Endothelial cell of umbilical vein (primary cell): ENCODE measurements around the gene CRLF1. TPM values are rescaled to one million over a fixed set of nuclear protein-coding genes. Genes with fewer than 3 reads are reported as not detected.

ENCODE experiments used
- BruUV-seq: library from RNA; stranded (reverse); fragments of 400-500 nt; replicated peaks from 2 replicates; lab custom pipeline; 2021; lab: Mats Ljungman, UMichigan
- CTCF ChIA-PET: fragments of 300-600, 350-600 bp; sonication (Branson Sonifier 250); formaldehyde crosslinking; loops from one replicate; lab custom pipeline; 2021; ENCODE audit warnings: antibody characterized with exemption, inconsistent platforms; lab: Charles Lee
- POLR2A ChIA-PET: fragments of 300-600, 350-600 bp; sonication (Branson Sonifier 250); formaldehyde crosslinking; loops from one replicate; lab custom pipeline; 2021; ENCODE audit warnings: antibody characterized with exemption, inconsistent platforms; lab: Charles Lee
- DNase-seq: peaks from one replicate; pipeline ENCODE4 v3.0.0-alpha.2; 2011; ENCODE audit warnings: low read depth, low spot score
- FAIRE-seq: peaks from 2 replicates; lab custom pipeline; 2011; peaks lifted over from hg19 to GRCh38; lab: Jason Lieb, UNC
- H2AFZ ChIP-seq: 2 replicates; pipeline ENCODE4 v1.6.0; 2012; ENCODE audit warnings: low read depth, low read length, control low read depth, inconsistent platforms
- H3K27ac ChIP-seq: 2 replicates; pipeline ENCODE4 v1.5.1; 2011; ENCODE audit warnings: low read depth, mild to moderate bottlenecking, control low read depth, low read length, moderate library complexity; ENCODE audit not compliant: insufficient read depth
- H3K27me3 ChIP-seq, 2 experiments: 2 replicates each; pipeline versions ENCODE4 v1.6.0 to v1.6.1; 2011; ENCODE audit warnings: low read length in 2 of 2, mixed read lengths in 1 of 2; ENCODE audit not compliant: control insufficient read depth in 2 of 2, insufficient read depth in 2 of 2
- H3K36me3 ChIP-seq, 2 experiments: 2 replicates in 1 of 2; 3 replicates in 1 of 2; pipeline ENCODE4 v1.5.1; 2011; ENCODE audit warnings: low read length in 2 of 2, mild to moderate bottlenecking in 1 of 2, moderate library complexity in 1 of 2; ENCODE audit not compliant: control insufficient read depth in 2 of 2, insufficient read depth in 2 of 2; ENCODE audit errors: extremely low read depth in 1 of 2
- H3K4me1 ChIP-seq: 3 replicates; pipeline ENCODE4 v1.5.1; 2011; ENCODE audit warnings: mild to moderate bottlenecking, low read length; ENCODE audit not compliant: control insufficient read depth, insufficient read depth; ENCODE audit errors: extremely low read depth
- H3K4me2 ChIP-seq: 2 replicates; pipeline ENCODE4 v1.6.1; 2011; ENCODE audit warnings: low read length, control low read depth, mixed read lengths; ENCODE audit not compliant: insufficient read depth
- H3K4me3 ChIP-seq, 3 experiments: fragments of 200-600 bp in 1 of 3; sonication (generic), shearing (Covaris generic) in 1 of 3; replicated peaks in 1 of 3; 2 replicates each; pipeline ENCODE4 v1.5.1; 2011 to 2016; ENCODE audit warnings: control low read depth in 3 of 3, low read length in 3 of 3, mild to moderate bottlenecking in 2 of 3, inconsistent platforms in 1 of 3, low read depth in 1 of 3, moderate library complexity in 1 of 3; ENCODE audit not compliant: insufficient read depth in 1 of 3
- H3K79me2 ChIP-seq: 2 replicates; pipeline ENCODE4 v1.6.0; 2012; ENCODE audit warnings: low read length, inconsistent platforms; ENCODE audit not compliant: control insufficient read depth, insufficient read depth
- H3K9ac ChIP-seq: replicated peaks from 2 replicates; pipeline ENCODE3; 2011; ENCODE audit warnings: low read length, control low read depth; ENCODE audit not compliant: insufficient read depth; ENCODE audit errors: extremely low read depth
- H3K9me1 ChIP-seq: replicated peaks from 3 replicates; pipeline ENCODE4 v1.6.0; 2011; ENCODE audit warnings: mild to moderate bottlenecking, low read length; ENCODE audit not compliant: control insufficient read depth, insufficient read depth; ENCODE audit errors: extremely low read depth
- H3K9me3 ChIP-seq: replicated peaks from 2 replicates; pipeline ENCODE4 v1.5.1; 2012; ENCODE audit warnings: low read length, inconsistent platforms; ENCODE audit not compliant: control insufficient read depth, insufficient read depth
- H4K20me1 ChIP-seq: replicated peaks from 2 replicates; pipeline ENCODE3; 2011; ENCODE audit warnings: mild to moderate bottlenecking, low read length; ENCODE audit not compliant: control insufficient read depth, insufficient read depth; ENCODE audit errors: extremely low read depth
- EZH2 ChIP-seq: IDR thresholded peaks from 2 replicates; pipeline ENCODE4 v1.6.1; 2012; ENCODE audit warnings: borderline replicate concordance, low read depth, mild to moderate bottlenecking, moderate library complexity, low read length, inconsistent platforms; ENCODE audit not compliant: severe bottlenecking
- FOS ChIP-seq: IDR thresholded peaks from 2 replicates; pipeline ENCODE4 v1.6.1; 2011; ENCODE audit warnings: mild to moderate bottlenecking, low read length, moderate library complexity, borderline replicate concordance; ENCODE audit not compliant: insufficient read depth
- JUN ChIP-seq: IDR thresholded peaks from 2 replicates; pipeline ENCODE4 v1.6.1; 2011; ENCODE audit warnings: borderline replicate concordance, low read depth; ENCODE audit not compliant: insufficient read length, insufficient read depth
- MYC ChIP-seq: IDR thresholded peaks from one replicate; pipeline ENCODE4 v1.6.1; 2011; ENCODE audit warnings: mild to moderate bottlenecking, low read depth, low read length
- POLR2A ChIP-seq: IDR thresholded peaks from 2 replicates; pipeline ENCODE4 v1.6.1; 2012; ENCODE audit warnings: low read depth, mild to moderate bottlenecking, control low read depth, low read length
- POLR2AphosphoS5 ChIP-seq: IDR thresholded peaks from 2 replicates; pipeline ENCODE4 v1.6.1; 2012; ENCODE audit warnings: low read depth, mild to moderate bottlenecking, control low read depth, low read length, moderate library complexity; ENCODE audit not compliant: insufficient read depth
- dilution Hi-C: fragments of 300-500 bp; cut with MboI; formaldehyde crosslinking; loops from one replicate; pipeline ENCODE4 v1.15.0; 2019; ENCODE audit warnings: low sequenced_read_pairs; ENCODE audit not compliant: extremely low pct_ligation_motif_present
- intact Hi-C: fragments of 100-400 bp; cut with micrococcal nuclease; formaldehyde crosslinking; loops from one replicate; pipeline ENCODE4 v1.10.0; 2022
- polyA plus RNA-seq, 4 experiments: library from polyadenylated mRNA; depleted of rRNA in 3 of 4; stranded (reverse) in 3 of 4; unstranded in 1 of 4; fragments of >200 nt; gene quantifications; 2 replicates each; pipeline versions ENCODE4 v1.2.1 to v1.2.3, GENCODE V29; 2011 to 2012; ENCODE audit warnings: missing spikeins in 1 of 4
- total RNA-seq: library from RNA; stranded (reverse); gene quantifications from 2 replicates; pipeline ENCODE4 v1.2.3, GENCODE V29; 2021

The CRLF1 gene
- total and polyA plus RNA-seq, 2 donors (not counting 3 experiments of a cell fraction or from before 2014, with no cell fraction given) = 0.18 TPM; not detected in 1

DNA sequence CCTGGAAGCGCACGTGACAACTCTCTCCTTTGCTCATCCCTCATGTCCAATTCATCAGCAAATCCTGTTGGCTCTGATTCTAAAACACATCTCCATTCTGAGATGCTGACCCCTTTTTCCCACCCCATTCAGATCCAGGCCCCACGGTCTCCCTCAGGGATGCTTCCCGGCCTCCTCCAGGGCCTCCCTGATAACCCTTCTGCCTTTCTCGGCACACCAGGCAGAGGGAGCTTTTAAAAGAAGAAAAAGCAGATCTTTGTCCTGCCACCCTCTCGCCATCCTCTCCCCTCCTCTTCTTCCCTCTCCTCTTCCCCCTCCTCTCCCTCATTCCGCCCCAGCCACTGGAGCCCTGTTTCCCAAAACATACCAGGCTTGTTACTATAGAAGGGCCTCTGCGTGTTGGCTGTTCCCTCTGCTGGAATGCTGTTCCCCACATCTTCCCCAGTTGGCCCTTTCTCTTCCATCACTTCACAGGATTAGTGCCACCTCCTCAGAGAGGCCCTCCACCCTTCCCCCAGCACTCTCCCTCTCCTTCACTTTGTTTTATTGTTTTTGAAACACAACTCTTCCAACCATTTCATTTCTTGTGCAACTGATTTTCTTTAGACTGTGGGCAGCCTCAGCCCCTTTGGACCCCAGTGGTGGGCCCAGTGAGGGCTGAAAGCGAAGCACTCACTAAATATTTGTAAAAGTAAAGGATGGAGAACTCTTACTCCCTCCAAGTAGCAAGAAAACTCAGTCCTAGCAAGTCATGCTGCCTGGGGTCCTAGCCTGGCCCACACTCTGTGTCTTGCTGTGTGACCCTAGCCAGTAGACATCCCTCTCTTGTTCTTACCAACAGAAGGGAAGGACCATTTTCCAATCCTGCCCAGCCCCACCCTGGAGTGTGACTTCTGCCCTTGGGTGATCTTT, 2.5 kb upstream of the CRLF1 start:
- Histone ChIP-seq H3K9me3 (no peaks in the 10 kb centered on the region), H3K4me1 (peaks cover 16% of the 10 kb centered on the region), H3K9ac (no peak overlapping the region), H2AFZ (no peak overlapping the region), H3K27me3 (peaks cover 77 to 87% of the 10 kb centered on the region in 2 experiments), H3K79me2 (no peaks in the 10 kb centered on the region), H3K9me1 (no peaks in the 10 kb centered on the region), H4K20me1 (no peaks in the 10 kb centered on the region), H3K4me3 (no peak overlapping the region), H3K27ac (no peak overlapping the region), H3K36me3 (no peaks in the 10 kb centered on the region), H3K4me2 (no peak overlapping the region)
- no peak for TF ChIP-seq FOS
- no peak for TF ChIP-seq JUN
- no peak for TF ChIP-seq POLR2AphosphoS5
- no peak for TF ChIP-seq EZH2
- no peak for TF ChIP-seq POLR2A
- TF ChIP-seq MYC = no peak
- FAIRE-seq = no peak
- BruUV-seq = no TSS peak
- POLR2A ChIA-PET = no interaction called here
- dilution Hi-C loops = no loop called here
- CTCF ChIA-PET = no interaction called here
- no peak for DNase-seq
- intact Hi-C loops = no loop called here
